ENCODE data around the gene NPIPB5. TPM values are rescaled to one million over a fixed set of nuclear protein-coding genes. Genes with fewer than 3 reads are reported as not detected.
"Not testable (repeated sequence)": the region's sequence is repeated elsewhere in the genome, so short reads cannot be mapped to it uniquely, and the experiment has no call there.

The NPIPB5 gene
- total RNA-seq: 320 TPM

DNA sequence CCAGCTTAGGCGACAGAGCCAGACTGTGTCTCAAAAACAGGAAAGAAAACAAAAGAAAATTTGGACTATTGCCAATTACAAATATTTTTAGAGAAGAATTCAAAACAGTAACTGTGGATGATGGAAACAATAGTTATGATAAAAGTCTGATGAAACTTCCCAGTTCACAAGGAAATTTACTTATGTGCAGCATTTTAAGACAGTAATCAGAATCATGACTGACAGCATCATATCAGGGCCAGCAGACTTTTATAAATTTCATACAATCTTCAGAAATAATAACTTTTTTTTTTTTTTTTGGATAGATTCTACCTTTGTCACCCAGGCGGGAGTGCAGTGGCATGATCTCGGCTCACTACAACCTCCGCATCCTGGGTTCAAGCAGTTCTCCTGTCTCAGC, at the start of gene NPIPB5:
TSS of gene NPIPB5 (plus strand) at position 301 of the 400 bp plus-strand sequence. CDS start 2,911 bp downstream, outside the sequence.
- DNase-seq (ENCODE audit: low spot score); ATAC-seq; intact Hi-C loops (cut with DNase I): not testable (repeated sequence)

DNA sequence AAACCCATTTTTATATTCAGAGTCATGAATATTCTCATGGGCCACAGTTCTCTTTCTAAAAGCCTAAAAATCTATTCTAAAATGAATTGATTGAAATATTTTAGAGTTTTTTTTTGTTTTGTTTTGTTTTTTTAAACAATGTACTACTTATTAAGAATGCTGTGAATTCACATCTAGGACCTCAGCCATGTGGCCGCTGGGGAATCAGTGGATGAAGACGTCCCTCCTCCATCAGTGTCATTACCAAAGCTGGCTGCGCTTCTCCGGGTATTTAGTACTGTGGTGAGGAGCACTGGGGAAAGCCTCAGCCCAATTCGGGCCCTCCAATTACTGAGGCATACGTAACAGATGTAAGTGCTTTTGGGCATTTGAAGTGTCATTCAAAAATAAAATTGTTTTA, 41.8 kb upstream of the NPIPB5 start:
- intact Hi-C loops (cut with DNase I); DNase-seq (ENCODE audit: low spot score); ATAC-seq: not testable (repeated sequence)

DNA sequence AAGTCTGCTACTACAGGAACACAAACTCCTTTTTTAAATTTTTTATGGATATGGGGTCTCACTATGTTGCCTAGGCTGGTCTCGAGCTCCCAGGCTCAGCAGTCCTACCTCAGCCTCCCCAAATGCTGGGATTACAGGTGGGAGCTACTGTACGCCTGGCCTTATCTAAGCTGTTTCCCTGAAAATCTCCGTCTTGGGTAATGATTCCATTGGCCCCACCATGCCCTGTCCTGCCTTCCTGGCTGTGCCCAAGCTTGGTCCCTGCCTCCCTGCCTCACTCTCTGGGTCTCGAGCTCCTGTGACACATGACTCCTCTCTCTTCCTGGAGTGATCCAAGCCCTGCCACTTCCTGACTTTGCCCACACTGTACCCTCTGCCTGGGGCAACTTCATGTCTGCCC, 27.3 kb downstream of the NPIPB5 start:
- intact Hi-C loops (cut with DNase I); ATAC-seq; DNase-seq (ENCODE audit: low spot score): not testable (repeated sequence)

GRCh38 chr16:22544809-22545208, 34.1 kb downstream of the NPIPB5 start:
- intact Hi-C loops (cut with DNase I): not testable (repeated sequence)

GRCh38 chr16:22546630-22547029, 35.9 kb downstream of the NPIPB5 start:
- intact Hi-C loops (cut with DNase I); DNase-seq (ENCODE audit: low spot score); ATAC-seq: not testable (repeated sequence)

More at GRCh38 chr16:22544809-22545208, 34.1 kb downstream of the NPIPB5 start:
- not testable (repeated sequence) for ATAC-seq; DNase-seq (ENCODE audit: low spot score)

- intact Hi-C loops (cut with DNase I); DNase-seq (ENCODE audit: low spot score); ATAC-seq: not testable (repeated sequence)
Observed at GRCh38 chr16:22547170-22547765, 36.6 kb downstream of the NPIPB5 start.

DNA sequence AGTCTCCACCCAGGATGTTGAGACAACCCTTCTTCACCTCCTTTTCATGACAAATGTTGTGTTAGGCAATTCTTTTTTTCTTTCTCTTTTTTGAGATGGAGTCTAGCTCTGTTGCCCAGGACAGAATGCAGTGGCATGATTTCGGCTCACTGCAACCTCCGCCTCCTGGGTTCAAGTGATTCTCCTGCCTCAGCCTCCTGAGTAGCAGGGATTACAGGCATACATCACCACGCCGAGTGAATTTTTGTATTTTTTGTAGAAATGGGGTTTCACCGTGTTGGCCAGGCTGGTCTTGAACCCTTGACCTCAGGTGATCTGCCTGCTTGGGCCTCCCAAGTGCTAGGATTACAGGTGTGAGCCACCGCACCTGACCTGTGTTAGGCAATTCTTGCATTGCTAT, 39.2 kb downstream of the NPIPB5 start:
- ATAC-seq; DNase-seq (ENCODE audit: low spot score); intact Hi-C loops (cut with DNase I): not testable (repeated sequence)

DNA sequence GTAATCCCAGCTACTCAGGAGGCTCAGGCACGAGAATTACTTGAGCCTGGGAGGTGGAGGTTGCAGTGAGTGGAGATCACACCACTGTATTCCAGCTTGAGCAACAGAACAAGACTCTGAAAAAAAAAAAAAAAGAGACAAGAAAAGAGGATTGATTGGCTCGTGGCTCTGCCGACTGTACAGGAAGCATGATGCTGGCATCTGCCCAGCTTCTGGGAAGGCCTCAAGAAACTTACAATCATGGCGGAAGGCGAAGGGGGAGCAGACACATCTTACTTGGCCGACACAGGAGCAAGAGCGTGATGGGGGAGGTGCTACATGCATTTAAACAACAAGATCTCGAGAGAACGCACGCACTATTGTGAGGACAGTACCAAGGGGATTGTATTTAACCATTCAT, 40.5 kb downstream of the NPIPB5 start:
- ATAC-seq; intact Hi-C loops (cut with DNase I); DNase-seq (ENCODE audit: low spot score): not testable (repeated sequence)

DNA sequence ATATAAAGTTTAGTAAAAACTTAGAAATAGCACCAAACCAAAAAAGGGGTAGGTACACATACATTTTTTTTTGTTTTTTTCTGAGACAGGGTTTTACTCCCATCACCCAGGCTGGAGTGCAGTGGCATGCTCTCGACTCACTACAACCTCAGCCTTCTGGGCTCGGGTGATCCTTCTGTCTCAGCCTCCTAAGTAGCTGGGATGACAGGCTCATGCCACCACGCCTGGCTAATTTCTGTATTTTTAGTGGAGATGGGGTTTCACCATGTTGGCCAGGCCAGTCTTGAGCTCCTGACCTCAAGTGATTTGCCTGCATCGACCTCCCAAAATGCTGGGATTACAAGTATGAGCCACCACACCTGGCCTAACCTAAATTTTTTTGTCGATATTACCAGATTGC, 41.0 kb downstream of the NPIPB5 start:
- intact Hi-C loops (cut with DNase I); ATAC-seq; DNase-seq (ENCODE audit: low spot score): not testable (repeated sequence)

- DNase-seq (ENCODE audit: low spot score); intact Hi-C loops (cut with DNase I); ATAC-seq: not testable (repeated sequence)
Observed at GRCh38 chr16:22556759-22557158, 46.1 kb downstream of the NPIPB5 start.

Other genes starting within 250 kb of the NPIPB5 start
- gene POLR3E, start 213.5 kb upstream of the NPIPB5 start, total RNA-seq: 43.5 TPM
- gene CDR2, start 136.3 kb upstream of the NPIPB5 start, total RNA-seq: 31.1 TPM

Data from sciatic nerve (tissue), 2 donors.